Mesodermal cell (in vitro differentiated cells): ENCODE results near the gene ITPA.
A peak's percentile ranks its signal among the peaks of the same experiment; 100 is the strongest.

ENCODE experiments used
- H3K27ac ChIP-seq: 2 replicates; pipeline ENCODE4 v1.7.0; 2013; ENCODE audit warnings: mild to moderate bottlenecking, low read depth, low read length, moderate library complexity; ENCODE audit not compliant: severe bottlenecking
- H3K36me3 ChIP-seq: 2 replicates; pipeline ENCODE4 v1.7.1; 2013; ENCODE audit warnings: mild to moderate bottlenecking, low read length, moderate library complexity; ENCODE audit not compliant: control insufficient read depth, insufficient read depth
- H3K4me1 ChIP-seq: one replicate; pipeline ENCODE4 v1.7.1; 2013; ENCODE audit warnings: mild to moderate bottlenecking, low read length; ENCODE audit not compliant: insufficient read depth, control insufficient read depth, poor library complexity, severe bottlenecking
- H3K4me3 ChIP-seq: 2 replicates; pipeline ENCODE4 v1.7.0; 2013; ENCODE audit warnings: low read length, control low read depth, mild to moderate bottlenecking; ENCODE audit not compliant: insufficient read depth, poor library complexity, severe bottlenecking; ENCODE audit errors: extremely low read depth
- H3K9me3 ChIP-seq: 2 replicates; pipeline ENCODE4 v1.7.1; 2013; ENCODE audit warnings: mild to moderate bottlenecking, low read length, moderate library complexity; ENCODE audit not compliant: control insufficient read depth
- WGBS, 2 experiments: methylation state at CpG; one replicate each; pipeline ENCODE4 v1.1.5; 2013; ENCODE audit warnings: missing lambda C conversion rate in 2 of 2; ENCODE audit not compliant: insufficient coverage in 2 of 2; 5-methylcytosine and 5-hydroxymethylcytosine counted together

ITPA gene

GRCh38 chr20:3192226-3193015 lies 16.9 kb upstream of the ITPA start:
- no peaks in the 10 kb centered on the region for H3K9me3 ChIP-seq
- H3K4me1 ChIP-seq: no peaks in the 10 kb centered on the region
- H3K36me3 ChIP-seq: peaks cover 57% of the 10 kb centered on the region
- no peak overlapping the region for H3K27ac ChIP-seq
- H3K4me3 ChIP-seq: no peak overlapping the region
- 92 to 94% methylated on average over 11 to 16 of the region's 18 CpGs for WGBS, 2 experiments

- Histone ChIP-seq H3K27ac (no peak overlapping the region), H3K4me3 (no peak overlapping the region), H3K9me3 (no peaks in the 10 kb centered on the region), H3K4me1 (no peaks in the 10 kb centered on the region), H3K36me3 (peaks cover 60% of the 10 kb centered on the region)
- WGBS, 2 experiments: 94 to 96% methylated on average over 8 to 13 of the region's 14 CpGs
Observed at GRCh38 chr20:3193806-3194616, 15.3 kb upstream of the ITPA start.

- Histone ChIP-seq H3K27ac (no peak overlapping the region), H3K36me3 (peaks cover 62% of the 10 kb centered on the region), H3K4me3 (no peak overlapping the region), H3K4me1 (no peaks in the 10 kb centered on the region), H3K9me3 (no peaks in the 10 kb centered on the region)
- WGBS, 2 experiments: 91 to 92% methylated on average over 7 to 8 of the region's 10 CpGs
Observed at GRCh38 chr20:3194617-3195280, 14.5 kb upstream of the ITPA start.

GRCh38 chr20:3195590-3196237 lies 13.6 kb upstream of the ITPA start:
- Histone ChIP-seq H3K36me3 (peaks cover 66% of the 10 kb centered on the region), H3K27ac (no peak overlapping the region), H3K4me1 (no peaks in the 10 kb centered on the region), H3K9me3 (no peaks in the 10 kb centered on the region), H3K4me3 (no peak overlapping the region)
- WGBS, 2 experiments: 89 to 93% methylated on average over 7 of the region's 7 CpGs

- Histone ChIP-seq H3K4me1 (peaks cover 3% of the 10 kb centered on the region), H3K9me3 (no peaks in the 10 kb centered on the region), H3K27ac (no peak overlapping the region), H3K36me3 (peaks cover 55% of the 10 kb centered on the region), H3K4me3 (no peak overlapping the region)
- 58% methylated on average over 1 of the region's 2 CpGs; no CpG with 5 or more reads in 1 of the 2 experiments for WGBS, 2 experiments
Observed at GRCh38 chr20:3199206-3199605, 10.1 kb upstream of the ITPA start.

- peaks cover 45% of the 10 kb centered on the region for H3K36me3 ChIP-seq
- H3K4me3 ChIP-seq: no peak overlapping the region
- H3K4me1 ChIP-seq: peaks cover 3% of the 10 kb centered on the region
- 90 to 97% methylated on average over 15 to 18 of the region's 27 CpGs for WGBS, 2 experiments
- H3K27ac ChIP-seq: no peak overlapping the region
- no peaks in the 10 kb centered on the region for H3K9me3 ChIP-seq
Observed at GRCh38 chr20:3199976-3200755, 9.1 kb upstream of the ITPA start.

- H3K4me3 ChIP-seq: peak overlapping the region; percentile 77
- H3K27ac ChIP-seq: no peak overlapping the region
- peaks cover 45% of the 10 kb centered on the region for H3K36me3 ChIP-seq
- peaks cover 3% of the 10 kb centered on the region for H3K4me1 ChIP-seq
- H3K9me3 ChIP-seq: no peaks in the 10 kb centered on the region
- 60 to 83% methylated on average over 7 to 9 of the region's 9 CpGs for WGBS, 2 experiments
Observed at GRCh38 chr20:3202965-3203314, 6.4 kb upstream of the ITPA start.

GRCh38 chr20:3203315-3204123 lies 5.8 kb upstream of the ITPA start:
- H3K9me3 ChIP-seq: no peaks in the 10 kb centered on the region
- peaks cover 45% of the 10 kb centered on the region for H3K36me3 ChIP-seq
- WGBS, 2 experiments: 23 to 29% methylated on average over 22 to 28 of the region's 31 CpGs
- H3K4me3 ChIP-seq: peak overlapping the region; percentile 77
- H3K27ac ChIP-seq: no peak overlapping the region
- peaks cover 3% of the 10 kb centered on the region for H3K4me1 ChIP-seq

- 0 to 1% methylated on average over 42 to 44 of the region's 48 CpGs for WGBS, 2 experiments
- Histone ChIP-seq H3K27ac (no peak within 1 kb of the TSS), H3K9me3 (no peaks in the 10 kb centered on the region), H3K4me1 (peaks cover 3% of the 10 kb centered on the region), H3K36me3 (peaks cover 37% of the 10 kb centered on the region), H3K4me3 (peak within 1 kb of the TSS; percentile 77)
Observed at GRCh38 chr20:3204124-3204794, 5.0 kb upstream of the ITPA start, which contains the start of gene DDRGK1. Gene DDRGK1 (minus strand): TSS chr20:3204682. CDS start chr20:3204627, 55 bp downstream.
